Peyer's patch (tissue), 4 donors: ENCODE data around the gene CNTN4. TPM values are rescaled to one million over a fixed set of nuclear protein-coding genes. Genes with fewer than 3 reads are reported as not detected.

Source experiments
- DNase-seq, 3 donors: peaks; one replicate each; pipeline ENCODE4 v3.0.0-alpha.2; 2017 to 2019
- H3K27ac ChIP-seq, 4 donors: fragments of 200-600 bp; sonication (generic); one replicate each; pipeline ENCODE4 v1.5.1; 2016 to 2019
- H3K27me3 ChIP-seq, 2 donors: fragments of 200-600 bp; sonication (generic); one replicate each; pipeline ENCODE4 v1.5.1; 2019
- H3K36me3 ChIP-seq, 3 donors: fragments of 200-600 bp; sonication (generic); one replicate each; pipeline ENCODE4 v1.5.1; 2016 to 2019
- H3K4me1 ChIP-seq, 4 donors: fragments of 200-600 bp; sonication (generic); one replicate each; pipeline ENCODE4 v1.5.1; 2016 to 2019
- H3K4me3 ChIP-seq, 4 donors: fragments of 200-600 bp; sonication (generic); 1 replicate in 3 of 4; 2 replicates in 1 of 4; pipeline ENCODE4 v1.5.1; 2016 to 2019; ENCODE audit warnings: mild to moderate bottlenecking in 1 of 4
- H3K9me3 ChIP-seq, 4 donors: fragments of 200-600 bp; sonication (generic); one replicate each; pipeline ENCODE4 v1.5.1; 2016 to 2019; ENCODE audit warnings: mild to moderate bottlenecking in 1 of 4
- CTCF ChIP-seq, 6 experiments: fragments of 450-650 bp in 4 of 6; fragments of 200-600 bp in 2 of 6; sonication (generic) in 1 of 6; IDR thresholded peaks; one replicate each; pipeline ENCODE4 v1.5.1; 2017 to 2019; ENCODE audit warnings: antibody characterized with exemption in 6 of 6, mild to moderate bottlenecking in 3 of 6, moderate library complexity in 1 of 6
- POLR2A ChIP-seq, 2 donors: fragments of 450-650 bp; IDR thresholded peaks; one replicate each; pipeline ENCODE4 v1.5.1; 2017; ENCODE audit warnings: antibody characterized with exemption in 2 of 2, mild to moderate bottlenecking in 2 of 2, moderate library complexity in 2 of 2
- total RNA-seq, 4 donors: library from RNA; depleted of rRNA; stranded (reverse); fragments of >200 nt; gene quantifications; one replicate each; pipeline ENCODE4 v1.1.0, GENCODE V29; 2016

The CNTN4 gene
- total RNA-seq, 4 donors from 2014 or later = 5.4 to 31.1 (median 19.9) TPM

- no peaks in the 10 kb centered on the region for H3K4me1 ChIP-seq
- no peak overlapping the region for H3K4me3 ChIP-seq
- no peaks in the 10 kb centered on the region for H3K9me3 ChIP-seq
- H3K27me3 ChIP-seq = no peaks in the 10 kb centered on the region
- H3K36me3 ChIP-seq = no peaks in the 10 kb centered on the region
- TF ChIP-seq POLR2A (IDR thresholded peaks at IDR 0.05) (no peak), CTCF (IDR thresholded peaks at IDR 0.05) (no peak)
- no peak for DNase-seq
- H3K27ac ChIP-seq = no peak overlapping the region
Observed at GRCh38 chr3:2544212-2544611, 445.5 kb downstream of the CNTN4 start.

GRCh38 chr3:2544718-2545117, 446.1 kb downstream of the CNTN4 start:
- Histone ChIP-seq H3K4me3 (no peak overlapping the region), H3K27me3 (no peaks in the 10 kb centered on the region), H3K4me1 (no peaks in the 10 kb centered on the region), H3K36me3 (no peaks in the 10 kb centered on the region), H3K27ac (no peak overlapping the region), H3K9me3 (no peaks in the 10 kb centered on the region)
- DNase-seq = no peak
- TF ChIP-seq POLR2A (IDR thresholded peaks at IDR 0.05) (no peak), CTCF (IDR thresholded peaks at IDR 0.05) (no peak)

GRCh38 chr3:2547049-2547448, 448.4 kb downstream of the CNTN4 start:
- no peak overlapping the region for H3K27ac ChIP-seq
- H3K4me3 ChIP-seq = no peak overlapping the region
- H3K9me3 ChIP-seq = no peaks in the 10 kb centered on the region
- no peaks in the 10 kb centered on the region for H3K4me1 ChIP-seq
- no peak for DNase-seq
- TF ChIP-seq CTCF (IDR thresholded peaks at IDR 0.05) (no peak), POLR2A (IDR thresholded peaks at IDR 0.05) (no peak)
- H3K27me3 ChIP-seq = no peaks in the 10 kb centered on the region
- H3K36me3 ChIP-seq = no peaks in the 10 kb centered on the region

- no peak for DNase-seq
Observed at GRCh38 chr3:2554656-2555055, 456.0 kb downstream of the CNTN4 start.

GRCh38 chr3:2558796-2559195, 460.1 kb downstream of the CNTN4 start:
- DNase-seq = no peak

More at GRCh38 chr3:2554656-2555055, 456.0 kb downstream of the CNTN4 start:
- no peak overlapping the region for H3K4me3 ChIP-seq
- H3K36me3 ChIP-seq = no peaks in the 10 kb centered on the region
- H3K9me3 ChIP-seq = no peaks in the 10 kb centered on the region
- no peaks in the 10 kb centered on the region for H3K27me3 ChIP-seq
- no peak overlapping the region for H3K27ac ChIP-seq
- H3K4me1 ChIP-seq = no peaks in the 10 kb centered on the region
- no peak for TF ChIP-seq CTCF (IDR thresholded peaks at IDR 0.05)
- no peak for TF ChIP-seq POLR2A (IDR thresholded peaks at IDR 0.05)

More at GRCh38 chr3:2558796-2559195, 460.1 kb downstream of the CNTN4 start:
- no peaks in the 10 kb centered on the region for H3K4me1 ChIP-seq
- no peak overlapping the region for H3K4me3 ChIP-seq
- no peaks in the 10 kb centered on the region for H3K36me3 ChIP-seq
- H3K27ac ChIP-seq = no peak overlapping the region
- no peak for TF ChIP-seq CTCF (IDR thresholded peaks at IDR 0.05)
- no peak for TF ChIP-seq POLR2A (IDR thresholded peaks at IDR 0.05)
- no peaks in the 10 kb centered on the region for H3K27me3 ChIP-seq
- H3K9me3 ChIP-seq = no peaks in the 10 kb centered on the region
